Mesenteric fat pad (tissue), 1 donor: ENCODE data around the gene SH2D1A. TPM values are rescaled to one million over a fixed set of nuclear protein-coding genes. Genes with fewer than 3 reads are reported as not detected.

ENCODE experiments used
- DNase-seq: peaks from one replicate; pipeline ENCODE4 v3.0.0-alpha.2; 2020; ENCODE audit warnings: low spot score
- total RNA-seq: library from RNA; stranded (reverse); fragmentation: NEBNext Ultra II Directional; extraction: Animal tissue kit (Norgen Biotek cat#: 25700); gene quantifications from one replicate; pipeline ENCODE4 v1.2.1, GENCODE V29; 2021
- donor health status: DM: yes; HTN: yes; CAD: no.

Gene SH2D1A
- total RNA-seq, 1 donor from 2014 or later, result 0.55 TPM

- no peak for DNase-seq
Observed at GRCh38 chrX:124415115-124415800, 68.9 kb downstream of the SH2D1A start.

GRCh38 chrX:124421898-124422655, 75.7 kb downstream of the SH2D1A start:
- DNase-seq, result no peak

Other genes starting within 250 kb of the SH2D1A start
- not detected for gene TEX13D, start 13.9 kb upstream of the SH2D1A start, total RNA-seq